SK-N-SH (cell line): Measurements from ENCODE around the gene FOXG1.

Experiments used
- CHD2 ChIP-seq: fragments of 150-350 bp; IDR thresholded peaks from 2 replicates; pipeline ENCODE4 v1.6.1; 2018; ENCODE audit warnings: low read length; ENCODE audit not compliant: partially characterized antibody
- CTCF ChIP-seq: fragments of 200-600 bp; sonication (generic); IDR thresholded peaks from 2 replicates; pipeline ENCODE4 v1.6.1; 2017; ENCODE audit warnings: antibody characterized with exemption, mild to moderate bottlenecking, moderate library complexity
- EP300 ChIP-seq, 2 experiments: IDR thresholded peaks; 2 replicates each; pipeline versions ENCODE4 v1.4.0 to v1.6.1; 2012; ENCODE audit warnings: borderline replicate concordance in 1 of 2, low read depth in 1 of 2, low read length in 1 of 2
- EZH2phosphoT487 ChIP-seq: fragments of 200-600 bp; sonication (generic); IDR thresholded peaks from 2 replicates; pipeline ENCODE4 v1.6.1; 2017; ENCODE audit warnings: low read depth, mixed run types, mild to moderate bottlenecking, antibody characterized with exemption, moderate library complexity, borderline replicate concordance
- IRF3 ChIP-seq: fragments of 150-350 bp; IDR thresholded peaks from 2 replicates; pipeline ENCODE4 v1.6.1; 2016; ENCODE audit warnings: mild to moderate bottlenecking, low read depth, low read length
- MAX ChIP-seq: IDR thresholded peaks from 2 replicates; pipeline ENCODE4 v1.4.0; 2012; ENCODE audit warnings: low read depth
- NFIC ChIP-seq: IDR thresholded peaks from 2 replicates; pipeline ENCODE4 v1.4.0; 2012; ENCODE audit warnings: borderline replicate concordance

GRCh38 chr14:28771168-28771567 is 4.6 kb downstream of the FOXG1 start:
- TF ChIP-seq NFIC (no peak), EP300 (IDR thresholded peaks at IDR 0.05; ENCODE audit: borderline replicate concordance in 1 of 2, low read depth in 1 of 2, low read length in 1 of 2) (no peak), EZH2phosphoT487 (no peak), CTCF (no peak), CHD2 (no peak), IRF3 (no peak), MAX (no peak)
